Measurements from ENCODE around the gene KRTAP12-3. TPM values are rescaled to one million over a fixed set of nuclear protein-coding genes. Genes with fewer than 3 reads are reported as not detected.

KRTAP12-3 gene
- polyA plus RNA-seq, 1 of the 3 experiments (the other 2 are of a cell fraction), result not detected

- H3K27ac ChIP-seq (ENCODE audit: low read depth in 2 of 2, low read length in 1 of 2), result no peak within 1 kb of the TSS
- no peak within 1 kb of the TSS for H3K4me2 ChIP-seq
- ChIA-PET POLR2A (no interaction called here), CTCF (interaction anchor here (1.0 kb wide), 1 partner anchor 8 kb away, joined by 3 read pairs; no protein-coding TSS in a partner anchor)
- DNase-seq, result no peak
- no peaks in the 10 kb centered on the region for H3K9me3 ChIP-seq
- no peaks in the 10 kb centered on the region for H3K9me2 ChIP-seq
- no peaks in the 10 kb centered on the region for H3K36me3 ChIP-seq (replicated peaks in 1 of 2; ENCODE audit: control insufficient read depth in 1 of 2, insufficient read depth in 2 of 2, low read length in 1 of 2)
- peaks cover 47% of the 10 kb centered on the region for H3K27me3 ChIP-seq (ENCODE audit: insufficient read depth)
- H4K20me1 ChIP-seq (ENCODE audit: insufficient read depth), result no peaks in the 10 kb centered on the region
- TF ChIP-seq FOXJ3 (CRISPR knock-in tag; IDR thresholded peaks at IDR 0.05) (no peak), GABPA (IDR thresholded peaks at IDR 0.05; ENCODE audit: low read depth) (no peak), ELF1 (IDR thresholded peaks at IDR 0.05) (no peak), RFX5 (IDR thresholded peaks at IDR 0.05; ENCODE audit: low read length) (no peak), FOSL2 (IDR thresholded peaks at IDR 0.05; ENCODE audit: borderline replicate concordance, low read depth) (no peak), USF1 (IDR thresholded peaks at IDR 0.05; ENCODE audit: borderline replicate concordance, low read depth) (no peak), EZH2phosphoT487 (IDR thresholded peaks at IDR 0.05; ENCODE audit: borderline replicate concordance, low read depth) (no peak), CTCF (IDR thresholded peaks at IDR 0.05) (no peak), ZBTB33 (IDR thresholded peaks at IDR 0.05; ENCODE audit: borderline replicate concordance, low read depth) (no peak), FOXM1 (IDR thresholded peaks at IDR 0.05; ENCODE audit: low read depth) (no peak), MXI1 (IDR thresholded peaks at IDR 0.05; ENCODE audit: low read depth, low read length) (no peak), NFIC (IDR thresholded peaks at IDR 0.05; ENCODE audit: borderline replicate concordance) (no peak), RAD21 (IDR thresholded peaks at IDR 0.05; ENCODE audit: low read length) (no peak), YY1 (IDR thresholded peaks at IDR 0.05; ENCODE audit: low read depth) (no peak), RXRA (IDR thresholded peaks at IDR 0.05; ENCODE audit: borderline replicate concordance, low read depth) (no peak), TEAD4 (IDR thresholded peaks at IDR 0.05; ENCODE audit: borderline replicate concordance, insufficient read depth) (no peak)
- no peaks in the 10 kb centered on the region for H3K4me1 ChIP-seq (ENCODE audit: control insufficient read depth in 1 of 2, insufficient read depth in 2 of 2, low read depth in 1 of 2, low read length in 1 of 2)
- no peak within 1 kb of the TSS for H3K4me3 ChIP-seq (ENCODE audit: low read depth in 2 of 2, low read length in 1 of 2)
- no peaks in the 10 kb centered on the region for H3K79me2 ChIP-seq (ENCODE audit: insufficient read depth)
- H2AFZ ChIP-seq (ENCODE audit: low read depth), result no peak within 1 kb of the TSS
- WGBS (ENCODE audit: low lambda C conversion rate), result 17% methylated on average over 1 of the region's 8 CpGs
- no peaks in the 10 kb centered on the region for H3F3A ChIP-seq (replicated peaks; ENCODE audit: insufficient read depth)
- no peak within 1 kb of the TSS for H3K9ac ChIP-seq
Measured at GRCh38 chr21:44612029-44612486, 45.7 kb upstream of the KRTAP12-3 start, which contains the start of gene KRTAP10-8. Gene KRTAP10-8 (plus strand): TSS chr21:44612079. CDS start chr21:44612101, 22 bp downstream.

Measured in SK-N-SH (cell line).